DOHH2 (cell line): ENCODE data around the gene TMEM208.

Experiments
- H3F3A ChIP-seq: fragments of 200-600 bp; sonication (generic), shearing (Covaris generic); 2 replicates; pipeline ENCODE4 v1.6.0; 2016; ENCODE audit warnings: antibody characterized with exemption, mild to moderate bottlenecking; ENCODE audit not compliant: control insufficient read depth, insufficient read depth
- H3K27ac ChIP-seq: fragments of 200-600 bp; sonication (generic); 2 replicates; pipeline ENCODE4 v1.5.1; 2014; ENCODE audit warnings: low read depth, mild to moderate bottlenecking, low read length, moderate library complexity
- H3K27me3 ChIP-seq: fragments of 200-600 bp; sonication (generic); 2 replicates; pipeline ENCODE4 v1.6.1; 2014; ENCODE audit warnings: mild to moderate bottlenecking, low read length, mixed read lengths; ENCODE audit not compliant: control insufficient read depth
- H3K36me3 ChIP-seq: fragments of 200-600 bp; sonication (generic); 2 replicates; pipeline ENCODE4 v1.6.1; 2014; ENCODE audit warnings: mild to moderate bottlenecking, low read length, moderate library complexity, mixed read lengths; ENCODE audit not compliant: control insufficient read depth
- H3K4me1 ChIP-seq: fragments of 200-600 bp; sonication (generic); 2 replicates; pipeline ENCODE4 v1.6.1; 2014; ENCODE audit warnings: mild to moderate bottlenecking, low read length, mixed read lengths; ENCODE audit not compliant: control insufficient read depth
- H3K4me2 ChIP-seq: fragments of 200-600 bp; sonication (generic); 2 replicates; pipeline ENCODE4 v1.6.0; 2014; ENCODE audit warnings: mild to moderate bottlenecking, low read length, moderate library complexity
- H3K4me3 ChIP-seq: fragments of 200-600 bp; sonication (generic); 2 replicates; pipeline ENCODE4 v1.5.1; 2014; ENCODE audit warnings: mild to moderate bottlenecking, low read length, mixed read lengths
- H3K79me2 ChIP-seq: fragments of 200-600 bp; sonication (generic); 2 replicates; pipeline ENCODE4 v1.6.1; 2014; ENCODE audit warnings: mild to moderate bottlenecking, low read length, mixed read lengths; ENCODE audit not compliant: control insufficient read depth
- H3K9me2 ChIP-seq: fragments of 200-600 bp; sonication (generic); replicated peaks from 2 replicates; pipeline ENCODE4 v1.6.1; 2014; ENCODE audit warnings: mild to moderate bottlenecking, low read length, mixed read lengths; ENCODE audit not compliant: control insufficient read depth
- H3K9me3 ChIP-seq: fragments of 200-600 bp; sonication (generic); 2 replicates; pipeline ENCODE4 v1.6.1; 2014; ENCODE audit warnings: antibody characterized with exemption, low read length, mixed read lengths; ENCODE audit not compliant: control insufficient read depth, insufficient read depth
- H4K20me1 ChIP-seq: fragments of 200-600 bp; sonication (generic); 2 replicates; pipeline ENCODE4 v1.6.0; 2014; ENCODE audit warnings: low read depth, mild to moderate bottlenecking, antibody characterized with exemption, low read length, moderate library complexity; ENCODE audit not compliant: control insufficient read depth, insufficient read depth
- EZH2phosphoT487 ChIP-seq: fragments of 200-600 bp; sonication (generic); IDR thresholded peaks from 2 replicates; pipeline ENCODE4 v1.6.1; 2017; ENCODE audit warnings: borderline replicate concordance, mild to moderate bottlenecking, antibody characterized with exemption, low read length, moderate library complexity, mixed read lengths
- TF ChIP-seq, protein P1 (sequence below): fragments of 200-600 bp; sonication (generic); IDR thresholded peaks from one replicate; pipeline ENCODE4 v1.5.1; 2014; ENCODE audit warnings: antibody characterized with exemption, mild to moderate bottlenecking, low read depth, low read length; ENCODE audit not compliant: poor library complexity, severe bottlenecking

The TMEM208 gene

GRCh38 chr16:67187175-67187890 lies 39.6 kb upstream of the TMEM208 start:
- H4K20me1 ChIP-seq, result peaks cover 3% of the 10 kb centered on the region; the same call in 1 of the 2 replicates
- H3K36me3 ChIP-seq, result peaks cover 2% of the 10 kb centered on the region
- H3K9me3 ChIP-seq, result no peaks in the 10 kb centered on the region
- peaks cover 33% of the 10 kb centered on the region for H3K4me1 ChIP-seq
- TF ChIP-seq, protein P1, sequence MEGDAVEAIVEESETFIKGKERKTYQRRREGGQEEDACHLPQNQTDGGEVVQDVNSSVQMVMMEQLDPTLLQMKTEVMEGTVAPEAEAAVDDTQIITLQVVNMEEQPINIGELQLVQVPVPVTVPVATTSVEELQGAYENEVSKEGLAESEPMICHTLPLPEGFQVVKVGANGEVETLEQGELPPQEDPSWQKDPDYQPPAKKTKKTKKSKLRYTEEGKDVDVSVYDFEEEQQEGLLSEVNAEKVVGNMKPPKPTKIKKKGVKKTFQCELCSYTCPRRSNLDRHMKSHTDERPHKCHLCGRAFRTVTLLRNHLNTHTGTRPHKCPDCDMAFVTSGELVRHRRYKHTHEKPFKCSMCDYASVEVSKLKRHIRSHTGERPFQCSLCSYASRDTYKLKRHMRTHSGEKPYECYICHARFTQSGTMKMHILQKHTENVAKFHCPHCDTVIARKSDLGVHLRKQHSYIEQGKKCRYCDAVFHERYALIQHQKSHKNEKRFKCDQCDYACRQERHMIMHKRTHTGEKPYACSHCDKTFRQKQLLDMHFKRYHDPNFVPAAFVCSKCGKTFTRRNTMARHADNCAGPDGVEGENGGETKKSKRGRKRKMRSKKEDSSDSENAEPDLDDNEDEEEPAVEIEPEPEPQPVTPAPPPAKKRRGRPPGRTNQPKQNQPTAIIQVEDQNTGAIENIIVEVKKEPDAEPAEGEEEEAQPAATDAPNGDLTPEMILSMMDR, result no peak
- no peak for TF ChIP-seq EZH2phosphoT487
- peaks cover 14% of the 10 kb centered on the region for H3K79me2 ChIP-seq
- peaks cover 24% of the 10 kb centered on the region for H3K27me3 ChIP-seq
- H3K27ac ChIP-seq, result no peak overlapping the region
- H3F3A ChIP-seq, result no peaks in the 10 kb centered on the region
- no peak overlapping the region for H3K4me2 ChIP-seq
- no peaks in the 10 kb centered on the region for H3K9me2 ChIP-seq
- no peak overlapping the region for H3K4me3 ChIP-seq

DNA sequence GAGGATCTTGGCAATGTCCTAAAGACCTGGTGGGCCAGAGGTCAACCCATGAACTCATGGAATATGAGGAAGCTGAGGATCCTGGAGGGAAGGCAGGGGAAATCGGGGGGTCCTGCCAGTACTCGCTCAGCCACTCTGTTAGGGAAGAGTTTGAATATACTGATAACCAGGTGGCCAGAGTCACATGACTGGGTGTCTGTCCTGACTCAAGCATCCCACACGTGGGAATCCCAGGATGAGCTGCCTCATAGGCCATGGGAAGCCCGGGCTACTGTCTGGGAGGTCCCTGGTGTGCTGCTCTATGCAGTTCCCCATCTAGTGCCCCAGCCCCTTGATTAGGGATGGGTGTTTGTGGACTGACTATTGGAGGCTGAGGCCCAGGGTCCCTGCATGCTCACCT lies 38.6 kb upstream of the TMEM208 start:
- no peak overlapping the region for H3K27ac ChIP-seq
- H3K4me1 ChIP-seq, result peaks cover 27% of the 10 kb centered on the region

DNA sequence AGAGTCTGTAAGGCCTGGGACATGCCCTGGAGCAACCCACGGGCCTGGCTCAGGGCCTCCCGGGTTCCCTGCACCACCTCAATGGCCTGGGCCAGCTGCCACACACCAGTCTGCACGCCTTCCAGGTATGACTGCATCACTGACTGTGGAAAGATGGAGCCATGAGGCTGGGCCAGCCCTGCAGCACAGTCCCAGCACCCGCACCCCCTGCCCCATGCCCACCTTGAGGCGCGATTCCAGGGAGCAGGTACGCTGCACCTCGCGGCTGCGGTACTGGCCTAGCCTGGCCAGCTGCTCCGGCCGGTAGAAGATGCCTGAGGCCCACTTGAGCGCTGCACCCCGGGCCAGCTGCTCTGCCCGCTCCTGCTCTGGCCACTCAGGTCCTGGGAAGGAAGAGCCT lies 38.1 kb upstream of the TMEM208 start:
- H3K4me3 ChIP-seq, result no peak overlapping the region
- peaks cover 31% of the 10 kb centered on the region for H3K4me1 ChIP-seq
- H3K9me2 ChIP-seq, result no peaks in the 10 kb centered on the region
- no peaks in the 10 kb centered on the region for H3K9me3 ChIP-seq
- peaks cover 22% of the 10 kb centered on the region for H3K79me2 ChIP-seq
- no peak overlapping the region for H3K4me2 ChIP-seq
- no peak overlapping the region for H3K27ac ChIP-seq
- no peaks in the 10 kb centered on the region; the same call in 1 of the 2 replicates for H4K20me1 ChIP-seq
- peaks cover 24% of the 10 kb centered on the region for H3K27me3 ChIP-seq
- H3K36me3 ChIP-seq, result peaks cover 17% of the 10 kb centered on the region
- H3F3A ChIP-seq, result no peaks in the 10 kb centered on the region
- TF ChIP-seq, protein P1, result no peak

More for the DNA sequence above, 38.6 kb upstream of the TMEM208 start:
- Histone ChIP-seq H3K36me3 (peaks cover 12% of the 10 kb centered on the region), H3K4me2 (no peak overlapping the region), H3K4me3 (no peak overlapping the region), H3K79me2 (peaks cover 17% of the 10 kb centered on the region), H3K27me3 (peaks cover 24% of the 10 kb centered on the region), H3K9me3 (no peaks in the 10 kb centered on the region), H3K9me2 (no peaks in the 10 kb centered on the region), H4K20me1 (no peaks in the 10 kb centered on the region; the same call in 1 of the 2 replicates), H3F3A (no peaks in the 10 kb centered on the region)
- TF ChIP-seq EZH2phosphoT487, result no peak
- TF ChIP-seq, protein P1, result no peak
